GM23248 (cell line): Measurements from ENCODE around the gene HEPN1. TPM values are rescaled to one million over a fixed set of nuclear protein-coding genes. Genes with fewer than 3 reads are reported as not detected.

ENCODE experiments used
- DNase-seq: peaks from one replicate; pipeline ENCODE4 v3.0.0-alpha.2; 2015
- H2AFZ ChIP-seq: fragments of 200-600 bp; sonication (generic); 2 replicates; pipeline ENCODE4 v1.6.1; 2016; ENCODE audit warnings: antibody characterized with exemption
- H3F3A ChIP-seq: fragments of 200-600 bp; sonication (generic); 2 replicates; pipeline ENCODE4 v1.6.1; 2016; ENCODE audit warnings: mild to moderate bottlenecking, antibody characterized with exemption, mixed run types; ENCODE audit not compliant: insufficient read depth
- H3K27ac ChIP-seq: fragments of 200-600 bp; sonication (generic); 2 replicates; pipeline ENCODE4 v1.5.1; 2016; ENCODE audit warnings: mild to moderate bottlenecking
- H3K27me3 ChIP-seq: fragments of 200-600 bp; sonication (generic); replicated peaks from 2 replicates; pipeline ENCODE4 v1.6.1; 2016; ENCODE audit warnings: mild to moderate bottlenecking; ENCODE audit not compliant: insufficient read depth
- H3K36me3 ChIP-seq: fragments of 200-600 bp; sonication (generic); 2 replicates; pipeline ENCODE4 v1.6.1; 2016; ENCODE audit warnings: low read depth, mild to moderate bottlenecking
- H3K4me1 ChIP-seq: fragments of 200-600 bp; sonication (generic); 2 replicates; pipeline ENCODE4 v1.6.1; 2016; ENCODE audit warnings: mild to moderate bottlenecking; ENCODE audit not compliant: insufficient read depth
- H3K4me2 ChIP-seq: fragments of 200-600 bp; sonication (generic); one replicate; pipeline ENCODE4 v1.6.1; 2016; ENCODE audit warnings: mild to moderate bottlenecking; ENCODE audit not compliant: unreplicated experiment
- H3K4me3 ChIP-seq: fragments of 200-600 bp; sonication (generic); 2 replicates; pipeline ENCODE4 v1.5.1; 2016; ENCODE audit warnings: mild to moderate bottlenecking
- H3K79me2 ChIP-seq: fragments of 200-600 bp; sonication (generic); 2 replicates; pipeline ENCODE4 v1.6.1; 2016; ENCODE audit warnings: mild to moderate bottlenecking; ENCODE audit not compliant: insufficient read depth
- H3K9ac ChIP-seq: fragments of 200-600 bp; sonication (generic); 2 replicates; pipeline ENCODE4 v1.6.1; 2016; ENCODE audit warnings: mild to moderate bottlenecking
- H3K9me2 ChIP-seq: fragments of 200-600 bp; sonication (generic); 2 replicates; pipeline ENCODE4 v1.6.1; 2016; ENCODE audit warnings: mixed run types, mild to moderate bottlenecking, moderate library complexity; ENCODE audit not compliant: insufficient read depth
- H3K9me3 ChIP-seq: fragments of 200-600 bp; sonication (generic); one replicate; pipeline ENCODE4 v1.6.1; 2017; ENCODE audit warnings: low read depth
- H4K20me1 ChIP-seq: fragments of 200-600 bp; sonication (generic); 2 replicates; pipeline ENCODE4 v1.6.0; 2016; ENCODE audit not compliant: insufficient read depth
- EZH2 ChIP-seq: fragments of 200-600 bp; sonication (generic); IDR thresholded peaks from 2 replicates; pipeline ENCODE4 v1.6.1; 2018; ENCODE audit warnings: antibody characterized with exemption, mild to moderate bottlenecking; ENCODE audit not compliant: insufficient read depth, poor library complexity, severe bottlenecking
- EZH2phosphoT487 ChIP-seq: fragments of 200-600 bp; sonication (generic); IDR thresholded peaks from 2 replicates; pipeline ENCODE4 v1.6.1; 2018; ENCODE audit warnings: antibody characterized with exemption, moderate library complexity, mild to moderate bottlenecking, low read depth; ENCODE audit not compliant: insufficient read depth
- WGBS, 2 experiments: methylation state at CpG; one replicate each; pipeline ENCODE4 v1.1.6; 2015 to 2017; ENCODE audit warnings: low lambda C conversion rate in 2 of 2, low coverage in 1 of 2; ENCODE audit errors: missing lambda C conversion rate in 2 of 2; 5-methylcytosine and 5-hydroxymethylcytosine counted together
- in situ Hi-C: fragments of 300-500 bp; cut with MboI; formaldehyde crosslinking; loops from 2 replicates; pipeline ENCODE4 v1.15.0; 2020
- polyA plus RNA-seq: library from polyadenylated mRNA; unstranded; fragments of >200 nt; fragmentation: Nextera tagmentation; extraction: Ambion mirVana; gene quantifications from 2 replicates; pipeline ENCODE4 v1.2.1, GENCODE V29; 2016
- total RNA-seq: library from RNA; depleted of rRNA; stranded (reverse); fragments of >200 nt; shearing (Covaris generic); gene quantifications from 2 replicates; pipeline ENCODE4 v1.2.3, GENCODE V29; 2014

HEPN1 gene
- total and polyA plus RNA-seq, 2 experiments from 2014 or later: not detected

DNA sequence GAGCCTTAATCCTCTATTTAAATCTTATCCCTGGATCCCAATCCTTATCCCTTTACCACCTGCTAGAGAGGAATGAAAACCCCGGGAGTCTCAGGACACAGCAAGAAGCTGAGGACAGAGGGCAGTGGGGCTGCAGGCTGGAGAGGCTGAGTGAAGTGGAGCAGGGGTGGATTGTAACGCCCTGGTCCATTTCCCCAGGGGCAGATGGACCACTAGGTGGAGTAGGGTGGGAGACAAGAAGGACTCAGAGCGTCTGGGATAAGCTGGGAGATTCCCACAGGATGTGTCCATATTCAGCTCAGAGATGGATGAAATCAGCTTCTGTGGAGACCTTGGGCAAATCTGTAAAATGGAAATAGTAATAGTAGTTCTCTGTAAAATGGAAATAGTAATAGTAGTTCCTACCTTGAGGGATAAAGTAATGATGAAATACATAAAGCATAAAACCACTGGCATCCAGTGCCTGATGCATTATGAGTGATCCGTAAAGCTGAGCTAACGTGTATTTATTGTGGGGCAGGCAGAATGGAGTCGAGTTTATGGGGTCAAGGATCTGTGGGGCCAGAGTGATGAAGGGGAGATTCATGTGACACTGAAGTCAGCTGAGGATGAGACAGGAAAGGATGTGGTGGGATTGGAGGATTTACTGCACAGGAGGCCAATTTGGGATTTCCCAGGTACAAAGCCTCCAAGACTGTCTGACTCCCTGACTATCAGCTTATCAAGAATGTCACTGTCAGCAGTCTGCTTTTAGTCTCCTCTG is 19.5 kb upstream of the HEPN1 start:
- no peaks in the 10 kb centered on the region for H3K79me2 ChIP-seq
- H3K9me2 ChIP-seq: no peaks in the 10 kb centered on the region; the same call in 1 of the 2 replicates
- 77% methylated on average over 6 of the region's 6 CpGs for WGBS, 2 experiments
- TF ChIP-seq EZH2: no peak
- TF ChIP-seq EZH2phosphoT487: no peak
- no peak overlapping the region for H3K4me3 ChIP-seq
- no peaks in the 10 kb centered on the region for H3K27me3 ChIP-seq
- H3K4me1 ChIP-seq: peaks cover 48% of the 10 kb centered on the region
- H3K9me3 ChIP-seq: no peaks in the 10 kb centered on the region
- in situ Hi-C loops: no loop called here
- H4K20me1 ChIP-seq: no peaks in the 10 kb centered on the region
- peak overlapping the region; percentile 59; the same call in 1 of the 2 replicates for H3K9ac ChIP-seq
- H2AFZ ChIP-seq: peak overlapping the region; percentile 71; the same call in 1 of the 2 replicates
- peaks cover 45% of the 10 kb centered on the region for H3F3A ChIP-seq
- H3K36me3 ChIP-seq: no peaks in the 10 kb centered on the region
- no peak for DNase-seq
- peak overlapping the region; percentile 87 for H3K27ac ChIP-seq
- peak overlapping the region; percentile 73 for H3K4me2 ChIP-seq

DNA sequence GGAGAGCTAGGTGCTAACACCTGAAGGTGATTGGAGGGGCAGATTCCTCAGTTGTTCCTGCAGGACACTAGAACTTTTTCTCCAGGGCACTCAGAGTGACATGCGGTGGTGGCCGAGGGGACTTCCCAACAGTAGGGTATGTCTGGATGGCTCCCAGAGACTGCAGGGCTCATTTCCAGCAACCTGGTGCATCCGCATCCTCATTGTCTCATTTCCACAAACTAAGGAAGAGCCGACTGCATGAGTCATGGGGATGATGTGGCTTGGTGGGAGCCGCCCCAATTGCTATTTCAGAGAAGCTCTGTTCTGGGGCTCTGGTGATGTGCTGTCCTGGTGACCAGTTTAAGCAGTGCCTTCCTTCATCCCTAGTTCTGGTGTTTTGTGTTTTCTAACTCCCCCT is 18.6 kb upstream of the HEPN1 start:
- H3K4me1 ChIP-seq: peaks cover 48% of the 10 kb centered on the region
- H3K36me3 ChIP-seq: no peaks in the 10 kb centered on the region
- H3K79me2 ChIP-seq: no peaks in the 10 kb centered on the region
- H3K4me3 ChIP-seq: peak overlapping the region; percentile 49
- no peaks in the 10 kb centered on the region for H4K20me1 ChIP-seq
- H3F3A ChIP-seq: peaks cover 45% of the 10 kb centered on the region
- no peaks in the 10 kb centered on the region; the same call in 1 of the 2 replicates for H3K9me2 ChIP-seq
- in situ Hi-C loops: no loop called here
- peak overlapping the region; percentile 77 for H2AFZ ChIP-seq
- TF ChIP-seq EZH2phosphoT487 (no peak), EZH2 (no peak)
- peak; percentile 96 for DNase-seq
- H3K9me3 ChIP-seq: no peaks in the 10 kb centered on the region
- H3K27me3 ChIP-seq: no peaks in the 10 kb centered on the region
- H3K27ac ChIP-seq: peak overlapping the region; percentile 87
- peak overlapping the region; percentile 63 for H3K4me2 ChIP-seq
- 2 to 8% methylated on average over 5 of the region's 5 CpGs for WGBS, 2 experiments
- H3K9ac ChIP-seq: peak overlapping the region; percentile 69

DNA sequence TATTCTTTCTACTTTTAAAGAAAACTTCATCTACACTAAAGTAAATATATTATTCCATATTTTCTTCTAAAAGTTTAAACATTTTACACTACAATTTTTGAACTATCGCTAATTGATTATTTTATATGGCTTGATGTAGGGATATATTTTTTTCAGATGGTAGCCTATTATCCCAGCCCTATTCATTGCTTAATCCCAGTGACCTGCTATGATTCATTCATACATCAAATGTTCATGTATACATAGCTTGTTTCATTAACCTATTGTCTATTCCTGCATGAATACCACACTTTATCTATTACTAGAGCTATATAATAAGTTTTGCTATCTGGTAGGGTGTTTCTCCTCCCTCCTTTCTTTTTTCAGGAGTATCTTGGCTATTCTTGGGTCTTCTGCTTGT is 16.4 kb upstream of the HEPN1 start:
- H3K27ac ChIP-seq: no peak overlapping the region
- no peak overlapping the region for H3K4me2 ChIP-seq
- H3K9ac ChIP-seq: no peak overlapping the region
- H3K4me1 ChIP-seq: peaks cover 37% of the 10 kb centered on the region
- WGBS, 2 experiments: 98 to 100% methylated on average over 1 of the region's 1 CpG
- no peaks in the 10 kb centered on the region for H3K27me3 ChIP-seq
- no peaks in the 10 kb centered on the region for H3K36me3 ChIP-seq
- H3K79me2 ChIP-seq: no peaks in the 10 kb centered on the region
- H2AFZ ChIP-seq: no peak overlapping the region
- H3F3A ChIP-seq: peaks cover 41% of the 10 kb centered on the region
- DNase-seq: peak; percentile 23
- no peak overlapping the region for H3K4me3 ChIP-seq
- in situ Hi-C loops: no loop called here
- no peaks in the 10 kb centered on the region; the same call in 1 of the 2 replicates for H3K9me2 ChIP-seq
- no peaks in the 10 kb centered on the region for H3K9me3 ChIP-seq
- no peak for TF ChIP-seq EZH2phosphoT487
- TF ChIP-seq EZH2: no peak
- H4K20me1 ChIP-seq: no peaks in the 10 kb centered on the region

DNA sequence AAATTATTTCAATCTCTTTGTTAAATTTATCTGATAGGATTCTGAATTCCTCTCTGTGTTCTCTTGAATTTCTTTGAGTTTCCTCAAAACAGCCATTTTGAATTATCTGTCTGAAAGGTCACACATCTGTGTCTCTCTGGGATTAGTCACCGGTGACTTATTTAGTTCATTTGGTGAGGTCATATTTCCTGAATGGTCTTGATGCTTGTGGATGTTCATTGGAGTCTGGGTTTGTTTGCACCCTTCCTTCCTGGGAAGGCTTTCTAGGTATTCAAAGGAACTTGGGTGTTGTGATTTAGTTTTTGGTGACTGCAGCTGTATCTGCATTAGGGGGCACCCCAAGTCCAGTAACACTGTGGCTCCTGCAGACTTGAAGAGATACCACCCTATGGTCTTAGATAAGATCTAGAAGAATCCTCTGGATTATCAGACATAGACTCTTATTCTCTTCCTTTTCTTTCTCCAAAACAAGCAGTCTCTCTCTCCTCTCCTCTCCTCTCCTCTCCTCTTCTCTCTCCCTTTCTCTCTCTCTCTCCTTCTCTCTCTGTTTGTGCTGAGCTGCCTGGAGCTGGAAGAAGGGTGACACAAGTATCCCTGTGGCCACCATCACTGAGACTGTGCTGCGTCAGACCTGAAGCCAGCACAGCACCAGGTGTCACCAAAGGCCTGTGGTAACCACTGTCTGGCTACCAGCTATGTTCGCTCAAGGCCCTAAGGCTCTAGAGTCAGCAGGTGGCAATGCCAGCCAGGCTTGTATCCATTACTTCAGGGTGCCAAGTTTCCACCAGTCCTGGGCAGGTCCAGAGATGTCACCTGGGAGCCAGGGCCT is 3.3 kb upstream of the HEPN1 start:
- H2AFZ ChIP-seq: peak overlapping the region; percentile 36; the same call in 1 of the 2 replicates
- no peak overlapping the region for H3K9ac ChIP-seq
- no peaks in the 10 kb centered on the region for H3K9me3 ChIP-seq
- H3K4me1 ChIP-seq: no peaks in the 10 kb centered on the region; the same call in 1 of the 2 replicates
- TF ChIP-seq EZH2 (no peak), EZH2phosphoT487 (no peak)
- H3K4me2 ChIP-seq: no peak overlapping the region
- DNase-seq: peak; percentile 65
- WGBS, 2 experiments: 65 to 67% methylated on average over 3 of the region's 3 CpGs
- H3K27ac ChIP-seq: no peak overlapping the region
- no peak overlapping the region for H3K4me3 ChIP-seq
- H3F3A ChIP-seq: peaks cover 9% of the 10 kb centered on the region; the same call in 1 of the 2 replicates
- no peaks in the 10 kb centered on the region for H3K9me2 ChIP-seq
- in situ Hi-C loops: no loop called here
- no peaks in the 10 kb centered on the region for H3K27me3 ChIP-seq
- no peaks in the 10 kb centered on the region for H3K79me2 ChIP-seq
- no peaks in the 10 kb centered on the region for H3K36me3 ChIP-seq
- H4K20me1 ChIP-seq: no peaks in the 10 kb centered on the region
